ENCODE results near the gene TSPAN1.

The TSPAN1 gene

GRCh38 chr1:46183079-46183847, 8.4 kb downstream of the TSPAN1 start:
- in situ Hi-C loops (cut with MboI; ENCODE audit: low pct_unique_long_range_greater_than_20kb, low sequenced_read_pairs): loop anchor here (10.0 kb wide), 1 partner anchor 148 kb away; no protein-coding TSS in a partner anchor
- DNase-seq: peak; percentile 30

- DNase-seq: peak; percentile 41
- in situ Hi-C loops (cut with MboI; ENCODE audit: low pct_unique_long_range_greater_than_20kb, low sequenced_read_pairs): loop anchor here (10.0 kb wide), 1 partner anchor 149 kb away; no protein-coding TSS in a partner anchor
Measured at GRCh38 chr1:46183926-46184557, 9.2 kb downstream of the TSPAN1 start.

GRCh38 chr1:46184920-46185658, 10.2 kb downstream of the TSPAN1 start:
- in situ Hi-C loops (cut with MboI; ENCODE audit: low pct_unique_long_range_greater_than_20kb, low sequenced_read_pairs): loop anchor here (10.0 kb wide), 1 partner anchor 150 kb away; no protein-coding TSS in a partner anchor
- DNase-seq: no peak

- in situ Hi-C loops (cut with MboI; ENCODE audit: low pct_unique_long_range_greater_than_20kb, low sequenced_read_pairs): loop anchor here (10.0 kb wide), 1 partner anchor 151 kb away; no protein-coding TSS in a partner anchor
- DNase-seq: no peak
Measured at GRCh38 chr1:46186076-46186475, 11.2 kb downstream of the TSPAN1 start.

- in situ Hi-C loops (cut with MboI; ENCODE audit: low pct_unique_long_range_greater_than_20kb, low sequenced_read_pairs): loop anchor here (10.0 kb wide), 1 partner anchor 152 kb away; no protein-coding TSS in a partner anchor
- no peak for DNase-seq
Measured at GRCh38 chr1:46187106-46187869, 12.4 kb downstream of the TSPAN1 start.

- in situ Hi-C loops (cut with MboI; ENCODE audit: low pct_unique_long_range_greater_than_20kb, low sequenced_read_pairs): loop anchor here (10.0 kb wide), 1 partner anchor 154 kb away; no protein-coding TSS in a partner anchor
- no peak for DNase-seq
Measured at GRCh38 chr1:46188295-46189030, 13.6 kb downstream of the TSPAN1 start.

- no peak for DNase-seq
- in situ Hi-C loops (cut with MboI; ENCODE audit: low pct_unique_long_range_greater_than_20kb, low sequenced_read_pairs): no loop called here
Measured at GRCh38 chr1:46190539-46190938, 15.7 kb downstream of the TSPAN1 start.

GRCh38 chr1:46191033-46191701, 16.3 kb downstream of the TSPAN1 start:
- no peak for DNase-seq
- in situ Hi-C loops (cut with MboI; ENCODE audit: low pct_unique_long_range_greater_than_20kb, low sequenced_read_pairs): no loop called here

GRCh38 chr1:46192171-46192570, 17.3 kb downstream of the TSPAN1 start:
- no peak for DNase-seq
- in situ Hi-C loops (cut with MboI; ENCODE audit: low pct_unique_long_range_greater_than_20kb, low sequenced_read_pairs): no loop called here

- DNase-seq: no peak
- in situ Hi-C loops (cut with MboI; ENCODE audit: low pct_unique_long_range_greater_than_20kb, low sequenced_read_pairs): no loop called here
Measured at GRCh38 chr1:46193285-46193684, 18.4 kb downstream of the TSPAN1 start.

- DNase-seq: no peak
- in situ Hi-C loops (cut with MboI; ENCODE audit: low pct_unique_long_range_greater_than_20kb, low sequenced_read_pairs): no loop called here
Measured at GRCh38 chr1:46193984-46194570, 19.2 kb downstream of the TSPAN1 start.

GRCh38 chr1:46194641-46195193, 19.8 kb downstream of the TSPAN1 start:
- in situ Hi-C loops (cut with MboI; ENCODE audit: low pct_unique_long_range_greater_than_20kb, low sequenced_read_pairs): no loop called here
- no peak for DNase-seq

GRCh38 chr1:46196609-46197008, 21.7 kb downstream of the TSPAN1 start:
- in situ Hi-C loops (cut with MboI; ENCODE audit: low pct_unique_long_range_greater_than_20kb, low sequenced_read_pairs): no loop called here
- no peak for DNase-seq

- DNase-seq: no peak
- in situ Hi-C loops (cut with MboI; ENCODE audit: low pct_unique_long_range_greater_than_20kb, low sequenced_read_pairs): no loop called here
Measured at GRCh38 chr1:46197560-46197963, 22.7 kb downstream of the TSPAN1 start.

- in situ Hi-C loops (cut with MboI; ENCODE audit: low pct_unique_long_range_greater_than_20kb, low sequenced_read_pairs): no loop called here
- DNase-seq: peak; percentile 66
Measured at GRCh38 chr1:46197964-46198811, 23.3 kb downstream of the TSPAN1 start, which contains the start of gene POMGNT1. TSS of gene POMGNT1 (minus strand) at chr1:46198434. CDS start at chr1:46197821, 613 bp downstream.

GRCh38 chr1:46199233-46199749, 24.4 kb downstream of the TSPAN1 start:
- in situ Hi-C loops (cut with MboI; ENCODE audit: low pct_unique_long_range_greater_than_20kb, low sequenced_read_pairs): no loop called here
- no peak for DNase-seq

Measured in KBM-7 (cell line).